Stimulated activated CD4-positive, alpha-beta T cell treated with anti-CD3 and anti-CD28 coated beads, Interleukin-4, amount 100 ng/mL, for 4 hours (primary cell): Measurements from ENCODE around the gene KIZ.

Experiments used
- DNase-seq, 2 experiments: peaks; one replicate each; pipeline ENCODE4 v3.0.0-alpha.2; 2020

The KIZ gene

DNA sequence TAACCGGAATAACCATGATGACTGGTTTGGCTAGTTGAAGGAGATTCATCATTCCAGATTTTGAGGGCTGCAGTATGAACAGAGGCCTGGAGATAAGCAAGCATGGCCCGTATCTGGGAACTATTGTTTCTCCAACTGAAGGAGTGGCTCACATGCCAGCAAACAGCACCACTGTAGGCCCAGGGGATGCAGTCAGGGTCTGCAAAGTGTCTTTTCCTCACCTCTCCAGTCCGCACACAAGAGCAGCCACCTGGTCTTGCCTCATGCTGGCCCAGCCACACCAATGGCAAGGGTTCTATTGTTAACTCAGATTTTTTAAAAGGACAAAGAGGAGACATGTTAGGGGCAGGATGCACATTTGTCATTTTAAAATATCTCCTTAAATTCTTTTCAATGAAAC, 55.1 kb downstream of the KIZ start:
- DNase-seq = no peak

DNA sequence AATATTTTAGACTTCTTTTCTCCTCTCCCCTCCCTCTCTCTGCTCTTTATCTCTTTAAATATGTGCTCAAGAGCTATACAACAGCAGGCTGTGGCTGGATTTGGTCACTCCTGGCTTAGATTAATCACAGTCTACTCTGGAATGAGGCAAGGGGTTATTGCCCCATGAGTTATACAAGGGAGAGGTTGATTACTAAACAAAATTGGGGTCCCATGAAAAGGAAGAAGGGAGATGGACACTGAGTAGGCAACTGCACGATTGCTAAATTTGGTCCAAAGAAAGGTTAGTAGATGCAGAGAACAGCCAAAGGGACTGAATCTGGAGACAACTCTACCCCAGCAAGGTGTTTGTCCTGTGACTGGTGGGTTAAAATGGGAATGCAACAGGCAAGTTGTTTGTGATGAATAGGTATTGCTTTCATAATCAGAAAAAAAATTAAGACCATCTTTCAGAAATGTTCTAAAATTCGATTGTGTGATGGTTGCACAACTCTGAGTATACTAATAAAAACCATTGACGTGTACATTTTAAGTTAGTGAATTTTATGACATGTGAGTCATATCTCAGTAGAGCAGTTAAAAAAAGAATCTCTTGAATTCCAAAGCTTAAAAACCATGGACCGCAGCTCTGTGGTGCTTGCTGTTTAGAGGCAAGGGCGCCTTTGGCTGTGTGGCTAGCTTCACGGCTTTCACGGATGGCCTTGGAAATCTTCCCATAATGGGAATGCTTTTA, 57.1 kb downstream of the KIZ start:
- DNase-seq = no peak

DNA sequence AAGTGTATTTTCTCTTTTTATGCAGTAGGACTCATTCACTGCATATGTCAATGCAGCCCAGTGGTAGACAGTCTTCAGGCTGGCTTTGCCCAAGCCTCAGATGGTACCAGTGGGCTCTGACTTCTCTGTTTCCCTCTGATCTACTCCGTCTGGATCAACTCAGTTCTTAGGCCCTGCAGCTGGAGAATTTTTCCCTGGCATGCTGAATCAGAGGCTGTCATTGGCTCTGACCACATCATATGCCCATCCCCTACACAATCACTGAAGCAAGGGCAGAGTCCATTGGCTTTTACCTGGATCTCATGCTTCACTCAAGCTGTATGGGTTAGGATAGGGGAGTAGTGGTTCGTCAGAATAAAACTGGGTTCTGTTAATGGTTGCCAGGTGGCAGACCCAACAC, 57.8 kb downstream of the KIZ start:
- no peak for DNase-seq

DNA sequence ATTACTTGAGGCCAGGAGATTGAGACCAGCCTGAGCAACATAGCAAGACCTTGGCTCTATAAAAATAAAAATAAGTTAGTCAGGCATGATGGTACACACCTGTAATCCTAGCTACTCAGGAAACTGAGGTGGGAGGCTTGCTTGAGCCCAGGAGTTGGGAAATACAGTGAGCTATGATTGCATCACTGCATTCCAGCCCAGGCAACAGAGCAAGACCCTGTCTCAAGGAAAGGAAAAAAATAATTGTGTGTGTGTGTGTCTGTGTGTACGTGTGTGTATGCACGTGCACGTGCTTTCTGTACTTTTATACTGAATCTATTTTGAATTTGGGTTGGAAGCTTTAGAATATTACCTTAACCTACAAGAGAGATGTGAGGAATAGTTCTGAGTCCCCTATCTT, 58.9 kb downstream of the KIZ start:
- no peak for DNase-seq

DNA sequence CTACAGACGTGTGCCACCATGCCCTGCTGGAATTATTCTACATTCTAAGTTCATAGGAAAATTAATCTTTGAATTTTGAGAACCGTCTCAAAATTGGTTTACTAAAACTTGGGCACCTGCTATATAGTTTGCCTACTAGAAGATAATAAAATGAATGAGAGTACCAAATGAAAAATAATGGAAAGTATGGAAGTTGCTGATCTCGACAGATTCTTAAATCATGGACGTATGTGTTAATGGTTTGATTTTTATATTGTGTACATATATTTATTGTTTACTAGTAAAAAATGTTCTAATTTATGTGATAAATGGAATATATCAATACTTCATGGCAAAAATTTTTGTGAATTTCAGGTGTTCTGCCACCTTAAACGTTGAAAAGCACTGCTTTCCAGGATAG, 60.0 kb downstream of the KIZ start:
- no peak for DNase-seq

DNA sequence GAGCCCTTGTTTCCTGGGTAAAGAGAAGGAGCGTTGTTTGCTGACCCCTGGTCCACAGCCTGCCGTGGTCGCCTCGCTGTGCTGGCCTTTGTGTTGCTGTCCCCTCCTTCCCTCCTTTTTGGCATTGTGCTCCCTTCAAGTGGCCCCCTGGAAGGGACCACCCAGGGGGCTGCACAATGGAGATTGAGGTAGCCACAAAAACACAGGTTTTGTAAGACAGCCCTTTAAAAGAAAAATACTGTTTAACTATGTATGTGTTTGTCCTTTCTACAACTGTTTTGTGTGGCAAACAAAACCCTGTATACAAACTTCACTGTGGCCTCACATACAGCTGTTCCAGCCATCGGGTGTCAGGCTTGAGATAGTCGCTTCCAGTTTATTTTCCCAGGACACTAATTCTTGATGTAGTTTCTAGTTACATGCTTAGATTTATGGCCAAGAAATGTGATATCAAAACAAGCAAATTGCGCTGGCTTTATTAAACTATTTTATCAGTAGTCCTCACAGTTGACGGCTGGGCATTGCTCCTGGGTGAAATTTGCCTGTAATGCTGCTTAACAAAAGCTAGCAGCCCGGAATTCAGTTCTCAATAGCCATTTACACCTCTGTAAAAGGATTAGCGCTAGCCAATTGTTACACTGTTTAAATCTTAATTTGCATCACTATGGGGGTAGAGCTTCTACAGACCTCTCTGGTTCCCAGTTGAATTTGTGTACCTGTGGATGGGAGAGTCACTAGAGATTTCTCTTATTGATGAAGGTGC, 64.1 kb downstream of the KIZ start:
- no peak for DNase-seq

DNA sequence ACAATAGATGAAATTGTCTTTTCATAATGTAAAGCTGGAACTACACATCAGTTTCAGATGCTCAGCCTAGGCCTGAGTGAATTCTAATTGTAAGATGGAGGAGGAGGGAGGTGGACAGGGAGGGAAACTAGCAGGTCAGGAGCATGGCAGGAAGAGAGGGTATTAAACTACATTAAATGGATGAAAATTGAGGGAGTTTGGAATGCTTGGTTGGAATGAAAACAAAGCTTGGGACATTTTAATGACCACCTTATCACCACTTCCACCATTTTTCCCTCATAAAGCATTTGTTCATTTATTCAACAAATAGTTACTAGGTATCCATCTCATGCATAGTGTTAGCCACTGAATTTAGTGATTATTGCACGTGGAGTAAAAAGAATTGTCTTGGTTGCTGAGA, 65.0 kb downstream of the KIZ start:
- DNase-seq = no peak

DNA sequence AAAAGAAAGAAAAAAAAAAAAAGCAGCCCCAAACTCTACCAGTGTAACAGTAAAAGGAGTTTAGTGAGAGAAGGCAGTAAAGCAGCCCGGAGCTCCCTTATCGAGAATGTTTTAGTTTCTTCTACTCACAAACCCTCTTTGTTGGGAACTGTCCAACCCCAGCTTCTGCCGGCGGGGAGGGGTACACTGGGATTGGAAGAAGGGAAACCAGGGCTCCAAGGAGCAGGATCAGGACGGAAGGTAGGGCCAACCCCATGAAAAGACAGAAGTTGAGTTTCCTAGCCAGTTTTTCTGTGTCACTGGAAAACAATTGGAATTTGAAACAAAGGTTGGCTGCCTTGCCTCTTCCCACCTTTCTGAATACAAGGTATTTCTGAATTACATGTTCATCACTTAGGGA, 66.0 kb downstream of the KIZ start:
- DNase-seq = no peak

DNA sequence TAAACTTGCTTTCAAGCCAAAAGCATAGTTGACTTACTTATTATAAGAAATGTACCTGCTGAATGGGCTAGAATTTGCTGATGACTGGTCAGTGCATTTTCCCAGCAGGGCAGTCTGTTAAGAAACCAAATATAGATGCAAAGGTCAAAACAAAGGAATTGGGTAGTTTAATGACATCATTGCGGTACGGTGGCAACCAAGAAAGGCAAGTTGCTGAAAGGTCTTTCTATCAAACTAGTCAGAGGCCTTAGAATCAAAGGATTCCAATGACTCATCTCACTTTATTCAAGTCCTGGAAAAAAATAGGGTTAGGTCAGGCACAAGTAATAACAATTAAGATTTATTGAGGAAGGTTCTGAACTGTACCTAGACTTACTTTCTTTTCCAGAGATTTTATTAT, 76.4 kb downstream of the KIZ start:
- no peak for DNase-seq

DNA sequence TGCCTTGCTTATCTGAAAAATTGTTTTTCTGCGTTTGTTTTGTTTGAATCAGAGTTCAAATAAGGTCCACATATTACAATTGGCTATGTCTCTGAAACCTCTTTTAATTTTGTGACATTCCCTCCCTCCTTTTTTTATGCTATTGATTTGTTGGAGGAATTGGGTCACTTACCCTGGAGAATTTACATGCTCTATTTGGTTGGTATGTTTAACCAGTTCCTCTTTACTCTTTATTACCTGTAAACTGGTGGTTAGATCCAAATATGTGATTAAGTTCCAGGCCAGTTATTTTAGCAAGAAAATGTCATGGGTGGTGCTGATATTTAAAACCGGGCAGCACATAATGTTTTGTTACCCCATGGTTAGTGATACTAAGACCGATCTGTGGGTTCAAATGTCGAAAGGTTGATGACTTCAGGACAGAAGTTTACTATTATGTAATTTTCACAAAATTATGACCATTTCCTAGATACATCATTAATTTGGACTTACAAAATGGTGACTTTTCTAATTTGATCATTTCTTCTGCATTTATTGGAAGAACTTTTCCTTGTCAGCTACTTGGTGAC, 77.3 kb downstream of the KIZ start:
- DNase-seq = no peak

DNA sequence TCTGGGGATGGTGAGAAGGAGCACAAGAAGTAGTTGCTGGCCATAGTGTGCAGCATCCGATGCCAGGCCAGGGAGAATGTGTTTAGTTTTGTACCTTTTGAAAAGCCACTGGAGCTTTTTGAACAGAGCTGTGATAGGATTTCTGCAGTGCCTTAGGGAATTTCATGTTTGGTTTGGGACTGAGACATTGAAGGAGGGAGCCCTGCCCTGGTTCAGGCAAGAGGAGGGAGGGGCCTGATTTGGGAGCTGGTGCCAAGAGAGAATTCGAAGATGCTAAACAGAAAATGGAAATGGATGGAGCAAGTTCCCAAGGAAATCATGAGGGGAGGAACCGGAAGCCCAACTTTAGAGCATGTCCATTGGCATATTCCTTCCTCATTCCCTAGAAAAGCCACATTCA, 80.7 kb downstream of the KIZ start:
- DNase-seq = no peak

DNA sequence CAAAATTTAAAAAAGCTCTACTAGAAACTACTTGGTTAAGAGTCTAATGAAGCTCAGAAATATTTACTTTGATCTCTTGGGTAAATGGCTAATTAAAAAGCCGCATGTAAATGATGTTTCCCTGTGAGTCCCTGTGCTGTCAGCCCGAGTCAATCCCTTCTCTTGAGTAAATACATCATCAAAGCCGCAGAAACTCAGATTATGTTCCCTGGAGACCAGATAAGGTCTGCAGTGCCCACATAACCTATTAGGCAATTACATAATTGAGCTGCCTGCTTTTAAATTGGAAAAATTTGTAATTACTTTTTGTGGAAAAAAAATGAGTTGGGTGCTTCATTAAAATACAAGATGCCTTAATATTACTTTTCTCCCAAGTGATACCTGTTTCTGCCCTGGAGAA, 83.1 kb downstream of the KIZ start:
- no peak for DNase-seq

DNA sequence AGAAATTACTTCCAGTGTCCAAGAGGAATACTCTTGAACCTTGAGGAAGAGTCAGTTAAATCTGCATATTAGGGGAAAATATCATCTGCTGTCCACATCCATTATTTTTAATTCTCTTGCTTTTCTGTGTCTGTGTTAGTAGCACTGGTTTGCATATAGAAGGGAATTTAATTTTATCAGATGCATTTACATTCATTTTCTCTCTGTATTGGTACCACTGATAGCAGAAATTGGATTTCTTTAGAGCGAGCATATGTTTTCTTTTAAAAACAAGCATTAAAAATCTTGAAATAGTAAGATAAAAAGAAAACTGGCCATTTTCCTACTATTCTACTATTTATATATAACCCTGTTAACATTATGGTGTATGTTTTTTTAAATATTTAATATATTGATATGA, 83.8 kb downstream of the KIZ start:
- no peak for DNase-seq

DNA sequence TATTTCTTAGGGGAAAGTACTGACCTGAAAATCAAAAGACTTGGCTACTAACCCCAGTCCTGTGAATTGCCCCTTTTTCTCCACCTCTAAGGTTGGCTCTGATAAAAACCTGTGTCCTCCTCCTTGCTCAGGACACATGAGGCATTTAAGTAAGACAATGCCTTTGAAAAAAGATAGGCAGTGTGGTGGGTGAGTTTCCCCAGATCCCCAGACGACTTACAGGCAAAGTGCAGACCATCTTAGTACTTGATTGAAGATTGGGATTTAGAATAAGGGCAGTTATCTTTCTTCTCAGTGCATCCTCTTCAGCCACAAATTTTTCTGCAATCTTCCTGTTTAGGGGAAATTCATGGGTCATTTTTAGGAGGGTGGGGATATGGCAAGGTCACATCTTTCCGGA, 87.8 kb downstream of the KIZ start:
- DNase-seq = no peak

DNA sequence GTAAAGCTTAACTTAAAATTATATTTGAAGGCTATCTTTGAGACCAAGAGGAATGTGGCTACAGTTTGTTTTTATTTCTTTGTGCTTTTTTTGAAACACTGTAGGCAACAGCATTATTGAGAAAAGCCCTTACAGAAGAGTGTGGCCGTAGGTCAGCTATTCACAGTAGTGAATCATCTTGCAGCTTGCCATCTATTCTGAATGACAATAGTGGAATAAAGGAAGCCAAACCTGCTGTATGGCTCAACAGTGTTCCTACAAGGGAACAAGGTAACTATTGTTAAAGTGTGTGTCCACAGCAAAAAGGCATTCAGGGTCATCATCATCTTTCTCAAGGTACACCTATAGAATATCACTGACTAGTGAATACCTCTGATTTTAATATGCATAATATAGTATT, 88.5 kb downstream of the KIZ start:
- DNase-seq = no peak

DNA sequence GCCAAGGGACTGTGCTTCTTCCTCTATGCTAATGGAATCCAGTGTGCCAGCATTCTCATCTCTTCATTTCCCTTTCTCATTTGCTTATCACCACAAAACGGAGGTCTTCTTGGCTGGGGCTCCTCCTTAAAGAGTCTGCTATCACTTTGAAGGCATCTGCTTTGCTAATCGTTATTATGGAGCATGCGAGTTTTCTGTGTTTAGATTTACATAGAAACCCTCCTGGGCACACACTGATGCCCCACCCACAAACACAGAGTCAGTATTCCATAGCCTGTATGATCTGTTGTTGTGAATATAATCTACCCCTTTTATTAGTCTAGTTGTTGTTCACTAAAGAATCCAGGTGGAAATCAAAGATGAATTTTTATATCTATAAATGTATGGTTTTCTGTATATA, 93.8 kb downstream of the KIZ start:
- no peak for DNase-seq

DNA sequence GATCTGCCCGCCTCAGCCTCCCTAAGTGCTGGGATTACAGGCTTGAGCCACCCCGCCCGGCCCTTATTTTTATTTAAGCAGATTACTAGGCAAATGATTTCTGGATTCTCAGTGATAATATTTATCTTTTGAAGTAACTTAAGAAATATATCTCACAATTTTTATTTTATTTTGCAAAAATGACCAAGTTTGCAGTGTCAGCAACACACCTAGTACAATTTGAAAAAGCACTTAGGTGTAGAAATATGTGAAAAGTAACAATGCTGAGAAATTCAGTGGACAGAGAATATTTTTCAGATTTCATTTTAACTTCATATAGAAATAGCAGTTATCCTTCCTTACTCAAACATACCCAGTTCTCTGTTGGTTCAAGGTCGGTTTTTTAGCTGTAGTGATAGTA, 98.3 kb downstream of the KIZ start:
- DNase-seq = no peak

DNA sequence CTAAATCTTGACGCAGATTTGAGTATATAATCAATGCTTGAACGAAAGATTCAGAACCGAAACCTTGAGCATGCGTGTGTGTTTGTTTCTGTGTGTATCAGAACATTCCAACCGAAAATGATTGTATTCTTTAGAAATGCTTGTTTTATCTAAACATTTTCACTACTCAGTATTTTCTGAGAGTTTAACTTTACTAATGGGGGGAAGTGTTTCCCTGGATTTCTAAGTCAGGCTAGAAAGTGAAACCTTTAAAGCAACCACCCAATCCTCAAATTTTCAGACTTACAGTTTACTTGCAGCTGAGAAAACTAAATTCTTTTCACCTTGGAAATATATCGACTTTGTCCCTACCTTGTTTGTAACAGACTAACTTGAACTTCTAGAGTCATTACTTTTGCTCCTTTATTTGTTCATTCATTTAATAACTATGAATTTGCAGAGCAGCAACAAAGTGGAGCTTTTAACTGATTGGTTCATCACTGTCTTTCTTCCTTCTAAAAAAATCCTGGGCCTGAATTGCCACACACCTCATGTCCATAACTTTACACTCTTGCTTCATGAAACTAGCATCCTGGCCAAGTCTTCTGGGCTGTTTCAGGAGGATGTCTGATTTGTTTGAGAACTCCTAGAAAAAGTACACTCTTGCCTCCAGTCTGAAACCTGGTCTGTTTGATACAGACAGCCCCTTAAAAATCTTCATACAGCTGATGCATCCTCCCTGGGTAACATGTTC, 99.5 kb downstream of the KIZ start:
- DNase-seq = no peak

DNA sequence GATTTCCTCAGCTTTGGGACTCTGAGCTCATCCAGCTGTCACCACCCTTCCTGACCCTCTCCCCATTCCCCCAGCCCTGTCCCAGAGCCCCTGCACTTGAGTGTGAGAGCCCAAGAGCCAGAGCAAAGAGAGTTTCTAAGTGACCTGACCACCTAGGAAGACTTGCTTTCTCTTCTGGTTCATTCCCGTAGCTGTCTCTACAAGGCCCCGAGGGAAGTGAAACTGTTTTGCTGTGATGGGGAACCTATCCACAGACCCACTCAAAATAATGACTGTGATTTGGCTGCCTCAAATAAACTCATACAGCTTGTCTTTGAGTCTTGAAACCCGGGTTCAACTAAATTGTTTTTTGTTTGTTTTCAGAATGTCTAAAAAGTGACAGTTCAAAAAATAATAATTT, 102.6 kb downstream of the KIZ start:
- no peak for DNase-seq

DNA sequence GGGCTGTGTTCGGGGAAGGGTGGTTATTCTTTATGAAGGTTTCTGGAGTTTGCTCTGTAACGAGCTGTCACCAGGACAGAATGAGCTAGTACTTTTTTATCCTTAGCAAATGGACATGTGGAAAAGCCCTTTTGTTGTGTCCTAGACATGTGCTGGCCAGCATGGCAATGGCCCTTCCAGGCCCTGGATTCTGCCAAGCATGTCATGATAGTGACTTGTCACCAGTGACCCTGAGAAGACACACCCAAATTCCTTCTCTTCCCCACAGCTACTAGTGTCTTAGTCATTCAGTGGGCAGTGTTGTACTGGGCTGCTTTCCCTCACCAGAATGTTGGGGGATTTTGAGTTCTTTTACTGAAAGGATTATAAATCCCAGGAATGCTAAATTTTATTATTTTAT, 103.3 kb downstream of the KIZ start:
- DNase-seq = no peak

DNA sequence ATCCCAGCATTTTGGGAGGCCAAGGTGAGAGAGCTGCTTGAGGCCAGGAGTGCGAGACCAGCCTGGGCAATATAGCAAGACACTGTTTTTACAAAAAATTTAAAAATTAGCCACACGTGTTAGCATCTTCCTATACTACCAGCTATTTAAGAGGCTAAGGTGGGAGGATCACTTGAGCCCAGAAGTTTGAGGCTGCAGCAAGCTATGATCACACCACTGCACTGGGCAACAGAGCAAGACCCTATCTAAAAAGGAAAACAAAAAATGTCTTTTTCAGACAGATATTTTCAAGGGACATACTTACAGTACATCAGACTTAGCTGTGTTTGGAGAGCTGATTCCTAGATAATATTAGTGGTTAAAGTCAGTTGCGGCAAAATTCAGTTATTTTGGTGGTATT, 104.3 kb downstream of the KIZ start:
- no peak for DNase-seq

DNA sequence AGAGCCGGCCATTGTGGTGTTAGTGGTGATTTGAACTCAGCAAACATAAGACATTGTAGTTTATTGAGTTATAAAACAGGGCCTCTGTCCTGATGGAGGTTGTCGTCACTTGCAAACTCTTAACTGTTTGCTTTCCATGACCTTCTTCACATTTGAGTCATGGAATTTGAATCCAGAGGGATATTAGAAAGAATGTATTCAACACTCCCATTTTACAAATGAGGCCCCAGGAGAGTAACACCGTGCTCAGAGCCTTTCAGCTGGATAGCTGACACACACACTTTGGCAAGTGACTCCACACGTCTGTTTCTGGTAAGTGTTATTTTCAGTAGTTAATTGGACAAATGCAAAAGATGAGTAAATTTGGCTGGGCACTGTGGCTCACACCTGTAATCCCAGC, 104.8 kb downstream of the KIZ start:
- no peak for DNase-seq

DNA sequence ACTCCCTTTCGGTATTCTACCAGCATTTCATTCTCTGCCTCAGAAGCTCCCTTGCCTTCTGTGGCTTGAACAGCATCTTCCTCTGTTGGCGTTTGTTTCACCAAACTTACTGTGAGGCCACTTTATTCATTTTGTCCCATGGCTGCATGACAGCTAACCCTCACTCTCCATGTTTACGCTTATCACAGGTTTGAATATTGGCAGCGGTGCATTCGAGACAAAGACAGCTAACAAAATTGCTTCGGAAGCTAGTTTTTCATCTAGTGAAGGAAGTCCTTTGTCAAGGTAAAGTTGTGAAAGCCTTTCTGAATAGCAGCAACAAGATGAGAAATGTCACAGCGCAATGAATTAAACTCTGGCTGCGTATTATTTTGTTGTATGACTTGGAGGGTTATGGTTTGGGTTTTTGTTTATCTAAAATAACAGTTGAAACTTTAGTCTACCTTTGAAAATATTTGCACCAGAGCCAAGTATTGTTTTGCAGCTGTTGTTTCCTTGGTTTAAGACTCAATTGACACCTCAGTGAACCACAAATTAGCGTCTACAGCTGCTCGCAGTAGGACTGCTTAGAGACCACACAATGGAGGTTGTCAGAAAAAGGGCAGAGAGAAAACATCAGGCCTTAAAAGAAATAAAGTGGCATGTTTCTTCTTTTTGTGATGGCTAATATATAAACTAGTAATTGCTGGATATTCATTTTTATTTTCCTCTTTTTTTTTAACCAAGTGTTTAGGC, 106.8 kb downstream of the KIZ start:
- DNase-seq = no peak
